Measurements from ENCODE around the gene WDR45B. TPM values are rescaled to one million over a fixed set of nuclear protein-coding genes. Genes with fewer than 3 reads are reported as not detected.

Gene WDR45B
- total RNA-seq, 2 experiments from 2014 or later = 127 to 132 TPM

DNA sequence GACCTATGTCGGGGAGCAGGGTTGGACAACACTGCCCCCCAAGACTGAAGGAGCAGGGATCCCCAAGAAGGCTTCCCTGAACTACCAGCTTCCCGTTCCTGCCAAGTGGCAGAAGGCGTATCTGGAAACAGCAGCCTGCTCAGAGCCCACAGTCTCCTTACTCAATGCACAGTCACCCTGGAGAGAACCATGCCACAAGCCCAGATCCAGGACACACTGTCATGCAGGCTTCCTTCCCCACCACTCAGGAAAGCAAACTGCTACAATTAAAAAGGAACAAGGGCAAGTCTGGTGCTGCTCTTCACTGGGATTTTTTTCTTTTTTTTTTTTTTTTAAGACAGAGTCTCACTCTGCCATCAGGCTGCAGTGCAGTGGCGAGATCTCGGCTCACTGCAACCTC, 8.2 kb downstream of the WDR45B start:
- Mint-ChIP-seq H3K9me3 (peaks cover 5% of the 10 kb centered on the region), H3K4me1 (ENCODE audit: low read depth) (peaks cover 36% of the 10 kb centered on the region), H3K4me3 (no peak overlapping the region), H3K27ac (no peak overlapping the region), H3K27me3 (no peaks in the 10 kb centered on the region), H3K36me3 (ENCODE audit: low read depth) (peaks cover 65% of the 10 kb centered on the region)
- DNase-seq (no peak), ATAC-seq (no peak)
- CTCF ChIA-PET = no interaction called here
- TF ChIP-seq, protein P1, sequence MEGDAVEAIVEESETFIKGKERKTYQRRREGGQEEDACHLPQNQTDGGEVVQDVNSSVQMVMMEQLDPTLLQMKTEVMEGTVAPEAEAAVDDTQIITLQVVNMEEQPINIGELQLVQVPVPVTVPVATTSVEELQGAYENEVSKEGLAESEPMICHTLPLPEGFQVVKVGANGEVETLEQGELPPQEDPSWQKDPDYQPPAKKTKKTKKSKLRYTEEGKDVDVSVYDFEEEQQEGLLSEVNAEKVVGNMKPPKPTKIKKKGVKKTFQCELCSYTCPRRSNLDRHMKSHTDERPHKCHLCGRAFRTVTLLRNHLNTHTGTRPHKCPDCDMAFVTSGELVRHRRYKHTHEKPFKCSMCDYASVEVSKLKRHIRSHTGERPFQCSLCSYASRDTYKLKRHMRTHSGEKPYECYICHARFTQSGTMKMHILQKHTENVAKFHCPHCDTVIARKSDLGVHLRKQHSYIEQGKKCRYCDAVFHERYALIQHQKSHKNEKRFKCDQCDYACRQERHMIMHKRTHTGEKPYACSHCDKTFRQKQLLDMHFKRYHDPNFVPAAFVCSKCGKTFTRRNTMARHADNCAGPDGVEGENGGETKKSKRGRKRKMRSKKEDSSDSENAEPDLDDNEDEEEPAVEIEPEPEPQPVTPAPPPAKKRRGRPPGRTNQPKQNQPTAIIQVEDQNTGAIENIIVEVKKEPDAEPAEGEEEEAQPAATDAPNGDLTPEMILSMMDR (IDR thresholded peaks at IDR 0.05) = no peak
- intact Hi-C loops (cut with micrococcal nuclease) = no loop called here
- POLR2A ChIA-PET = interaction anchor here (0.5 kb wide), 1 partner anchor 30 kb away, joined by 3 read pairs; no protein-coding TSS in a partner anchor

DNA sequence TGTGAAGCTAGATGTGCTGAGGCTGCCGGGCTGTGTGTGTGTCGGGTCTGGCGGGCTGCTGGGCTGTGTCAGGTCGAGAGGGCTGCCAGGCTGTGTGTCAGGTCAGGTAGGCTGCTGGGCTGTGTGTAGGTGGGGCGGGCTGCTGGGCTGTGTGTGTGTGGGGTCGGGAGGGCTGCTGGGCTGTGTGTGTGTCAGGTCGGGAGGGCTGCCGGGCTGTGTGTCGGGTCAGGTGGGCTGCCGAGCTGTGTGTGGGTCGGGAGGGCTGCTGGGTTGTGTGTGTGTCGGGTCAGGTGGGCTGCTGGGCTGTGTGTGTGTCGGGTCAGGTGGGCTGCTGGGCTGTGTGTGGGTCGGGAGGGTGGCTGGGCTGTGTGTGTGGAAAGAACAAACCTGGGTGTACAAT, 8.6 kb downstream of the WDR45B start:
- Mint-ChIP-seq H3K27me3 (no peaks in the 10 kb centered on the region), H3K4me1 (ENCODE audit: low read depth) (peaks cover 38% of the 10 kb centered on the region), H3K36me3 (ENCODE audit: low read depth) (peaks cover 67% of the 10 kb centered on the region), H3K27ac (peak overlapping the region; percentile 22), H3K4me3 (no peak overlapping the region), H3K9me3 (peaks cover 5% of the 10 kb centered on the region)
- ChIA-PET CTCF (no interaction called here), POLR2A (interaction anchor here (0.5 kb wide), 1 partner anchor 30 kb away, joined by 3 read pairs; no protein-coding TSS in a partner anchor)
- DNase-seq (no peak), ATAC-seq (no peak)
- TF ChIP-seq, protein P1 (IDR thresholded peaks at IDR 0.05) = no peak
- intact Hi-C loops (cut with micrococcal nuclease) = no loop called here

DNA sequence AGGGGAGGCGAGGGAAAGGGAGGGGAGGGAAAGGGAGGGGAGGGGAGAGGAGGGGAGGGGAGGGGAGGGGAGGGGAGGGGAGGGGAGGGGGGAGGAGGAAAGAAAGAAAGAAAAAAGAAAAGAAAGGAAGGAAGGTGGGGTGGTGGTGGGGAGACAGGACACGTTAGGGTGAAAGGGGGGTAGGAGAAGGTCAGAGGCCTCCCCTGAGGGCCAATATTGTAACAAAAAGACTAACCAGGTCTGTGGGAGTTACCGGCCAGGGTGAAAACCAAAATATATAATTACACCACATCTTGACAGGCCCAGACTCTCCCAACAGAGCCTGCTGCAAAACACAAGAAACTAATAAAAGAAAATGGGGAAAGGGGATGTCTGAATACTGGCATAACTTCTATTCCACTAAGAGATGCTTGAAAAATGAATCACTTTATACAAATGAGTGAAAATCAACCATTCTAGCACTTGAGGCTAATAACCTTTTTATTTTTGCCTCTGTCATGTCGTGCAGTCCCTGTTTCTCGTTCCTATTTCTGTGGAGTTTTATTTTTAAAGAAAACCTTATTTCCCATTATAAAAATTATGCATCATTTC, 10.0 kb downstream of the WDR45B start:
- no peak for ATAC-seq
- CTCF ChIA-PET = no interaction called here
- H3K4me1 Mint-ChIP-seq (ENCODE audit: low read depth) = peaks cover 39% of the 10 kb centered on the region
- no peak overlapping the region for H3K4me3 Mint-ChIP-seq
- H3K27me3 Mint-ChIP-seq = no peaks in the 10 kb centered on the region
- no peak for DNase-seq
- H3K27ac Mint-ChIP-seq = no peak overlapping the region
- H3K36me3 Mint-ChIP-seq (ENCODE audit: low read depth) = peaks cover 66% of the 10 kb centered on the region
- TF ChIP-seq, protein P1 (IDR thresholded peaks at IDR 0.05) = no peak
- intact Hi-C loops (cut with micrococcal nuclease) = no loop called here
- POLR2A ChIA-PET = no interaction called here
- H3K9me3 Mint-ChIP-seq = peaks cover 5% of the 10 kb centered on the region

DNA sequence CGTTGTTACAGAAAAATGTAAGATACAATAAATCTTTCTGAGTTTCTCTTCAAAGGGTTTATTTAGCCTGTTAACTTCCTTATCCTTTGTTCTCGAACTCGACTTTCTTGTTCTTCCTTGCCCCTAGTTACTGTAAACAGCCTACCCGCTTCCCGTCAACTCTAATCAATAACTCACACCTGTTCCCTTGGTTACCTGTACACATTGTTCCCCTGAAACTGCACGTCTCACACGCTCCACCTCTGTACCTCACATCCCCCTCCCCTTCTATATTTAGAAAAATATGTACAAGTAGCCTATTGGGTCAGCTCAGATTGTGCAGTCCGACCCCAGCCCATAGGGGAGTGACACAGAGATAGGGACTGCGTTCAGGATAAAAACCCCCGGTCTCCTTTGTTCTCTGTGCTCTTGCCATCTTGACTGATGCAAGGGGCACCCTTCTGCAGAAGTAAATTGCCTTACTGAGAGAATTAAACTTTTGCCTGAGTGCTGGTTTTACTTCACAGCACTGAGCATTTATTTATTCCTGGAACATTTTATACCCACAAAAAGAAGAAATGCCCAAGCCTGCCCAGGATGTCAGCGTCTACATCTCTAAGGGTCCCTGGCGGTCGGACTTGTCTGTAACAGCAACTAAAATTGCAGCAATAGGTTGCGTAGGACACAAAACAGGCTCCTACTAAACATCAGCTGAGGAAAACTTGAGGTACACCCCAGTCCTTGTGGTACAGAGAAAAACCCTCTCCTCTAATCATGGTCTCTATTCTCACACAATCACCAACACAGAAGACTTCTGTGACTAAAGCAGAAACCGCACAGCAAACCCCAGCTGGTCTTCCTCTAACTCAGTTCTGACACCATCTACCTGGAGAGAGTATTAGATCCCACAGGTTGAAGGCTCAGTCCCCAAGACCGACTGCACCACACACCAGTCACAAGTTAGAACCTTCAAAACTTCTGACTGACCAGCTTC, 11.3 kb downstream of the WDR45B start:
- H3K9me3 Mint-ChIP-seq = peaks cover 5% of the 10 kb centered on the region
- DNase-seq = no peak
- intact Hi-C loops (cut with micrococcal nuclease) = no loop called here
- no peaks in the 10 kb centered on the region for H3K27me3 Mint-ChIP-seq
- peaks cover 40% of the 10 kb centered on the region for H3K4me1 Mint-ChIP-seq (ENCODE audit: low read depth)
- H3K36me3 Mint-ChIP-seq (ENCODE audit: low read depth) = peaks cover 59% of the 10 kb centered on the region
- TF ChIP-seq, protein P1 (IDR thresholded peaks at IDR 0.05) = no peak
- no peak overlapping the region for H3K4me3 Mint-ChIP-seq
- POLR2A ChIA-PET = no interaction called here
- CTCF ChIA-PET = interaction anchor here (1.2 kb wide), 1 partner anchor 31 kb away, joined by 3 read pairs; no protein-coding TSS in a partner anchor
- no peak for ATAC-seq
- peak overlapping the region; percentile 2 for H3K27ac Mint-ChIP-seq

DNA sequence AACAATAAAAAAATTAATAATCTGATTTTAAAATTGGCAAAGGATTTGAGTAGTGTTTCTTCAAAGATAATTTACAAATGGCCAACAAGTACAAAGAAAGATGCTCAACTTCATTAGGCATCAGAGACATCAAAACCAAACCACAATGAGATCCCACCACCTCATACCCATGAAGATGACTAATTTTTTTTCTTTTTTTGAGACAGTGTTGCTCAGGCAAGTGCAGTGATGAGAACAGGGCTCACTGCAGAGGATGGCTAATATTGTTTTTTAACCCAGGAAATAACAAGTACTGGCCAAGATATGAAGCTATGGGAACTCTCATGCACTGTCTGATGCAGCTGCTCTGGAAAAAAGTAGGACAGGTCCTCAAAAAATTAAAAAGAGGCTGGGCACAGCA, 14.9 kb downstream of the WDR45B start:
- TF ChIP-seq, protein P1 (IDR thresholded peaks at IDR 0.05) = no peak
- ATAC-seq = no peak
- intact Hi-C loops (cut with micrococcal nuclease) = no loop called here
- Mint-ChIP-seq H3K9me3 (peaks cover 5% of the 10 kb centered on the region), H3K27me3 (no peaks in the 10 kb centered on the region), H3K36me3 (ENCODE audit: low read depth) (peaks cover 53% of the 10 kb centered on the region), H3K27ac (no peak overlapping the region), H3K4me1 (ENCODE audit: low read depth) (peaks cover 29% of the 10 kb centered on the region), H3K4me3 (no peak overlapping the region)
- POLR2A ChIA-PET = interaction anchor here (1.8 kb wide), 1 partner anchor 40 kb away, joined by 4 read pairs; no protein-coding TSS in a partner anchor
- CTCF ChIA-PET = no interaction called here
- no peak for DNase-seq
